HepG2 (cell line): ENCODE measurements around the gene MSI2. TPM values are rescaled to one million over a fixed set of nuclear protein-coding genes. Genes with fewer than 3 reads are reported as not detected.

Source experiments
- ATM ChIP-seq: fragments of 450-650 bp; IDR thresholded peaks from 2 replicates; pipeline ENCODE4 v1.7.1; 2017; ENCODE audit warnings: mild to moderate bottlenecking, borderline replicate concordance
- CEBPG ChIP-seq: IDR thresholded peaks from 2 replicates; pipeline ENCODE4 v1.6.1; 2016
- DPF2 ChIP-seq: sonication (generic); formaldehyde crosslinking; IDR thresholded peaks from 2 replicates; pipeline ENCODE4 v1.4.0; 2020; ENCODE audit warnings: mild to moderate bottlenecking, low read depth, missing genetic modification reagents, borderline replicate concordance
- EHMT2 ChIP-seq: fragments of 200-600 bp; sonication (generic); IDR thresholded peaks from 2 replicates; pipeline ENCODE4 v1.7.0; 2017; ENCODE audit warnings: antibody characterized with exemption, low read depth, low read length, borderline replicate concordance
- GATAD2A ChIP-seq: IDR thresholded peaks from 2 replicates; pipeline ENCODE4 v1.6.1; 2016
- GFI1 ChIP-seq: sonication (generic); formaldehyde crosslinking; IDR thresholded peaks from 2 replicates; pipeline ENCODE4 v1.5.0; 2020; ENCODE audit warnings: missing genetic modification reagents, mild to moderate bottlenecking, borderline replicate concordance
- HIVEP1 ChIP-seq: sonication (generic); formaldehyde crosslinking; IDR thresholded peaks from 2 replicates; pipeline ENCODE4 v1.4.0; 2020; ENCODE audit warnings: mild to moderate bottlenecking, missing genetic modification reagents
- KAT8 ChIP-seq: IDR thresholded peaks from 2 replicates; pipeline ENCODE4 v1.6.1; 2016; ENCODE audit warnings: missing genetic modification reagents, missing compliant biosample characterization
- KLF9 ChIP-seq: IDR thresholded peaks from 2 replicates; pipeline ENCODE4 v1.6.1; 2016; ENCODE audit warnings: low read depth
- NCOR1 ChIP-seq: fragments of 200-600 bp; sonication (generic); IDR thresholded peaks from 2 replicates; pipeline ENCODE4 v1.7.0; 2017; ENCODE audit warnings: antibody characterized with exemption, low read length, borderline replicate concordance
- SETDB1 ChIP-seq: sonication (generic); formaldehyde crosslinking; IDR thresholded peaks from 2 replicates; pipeline ENCODE4 v1.5.1; 2020; ENCODE audit warnings: missing genetic modification reagents, mild to moderate bottlenecking, borderline replicate concordance
- SMC3 ChIP-seq: IDR thresholded peaks from 2 replicates; pipeline ENCODE4 v1.6.1; 2011; ENCODE audit warnings: low read length, improper control_type of control experiment
- SOX13 ChIP-seq, 3 experiments: fragments of 450-650 bp in 1 of 3; sonication (generic) in 1 of 3; formaldehyde crosslinking in 1 of 3; IDR thresholded peaks in 2 of 3; conservative IDR thresholded peaks in 1 of 3; 2 replicates each; pipeline versions ENCODE4 v1.5.0 to v1.6.1; 2016 to 2020; ENCODE audit warnings: antibody characterized with exemption in 1 of 3, mild to moderate bottlenecking in 1 of 3, missing compliant biosample characterization in 1 of 3, missing genetic modification reagents in 1 of 3, moderate library complexity in 1 of 3
- SOX6 ChIP-seq, 2 experiments: fragments of 450-650 bp in 1 of 2; sonication (generic) in 1 of 2; formaldehyde crosslinking in 1 of 2; IDR thresholded peaks; 2 replicates each; pipeline versions ENCODE4 v1.4.0 to v1.6.1; 2017 to 2020; ENCODE audit warnings: antibody characterized with exemption in 1 of 2, mild to moderate bottlenecking in 1 of 2, missing genetic modification reagents in 1 of 2
- TAF15 ChIP-seq: fragments of 200-400 bp; formaldehyde crosslinking; IDR thresholded peaks from one replicate; pipeline ENCODE4 v1.6.1; 2018; ENCODE audit warnings: mild to moderate bottlenecking, low read depth, low read length; ENCODE audit not compliant: poor library complexity, severe bottlenecking
- TCF7 ChIP-seq: sonication (generic); IDR thresholded peaks from 2 replicates; pipeline ENCODE4 v1.6.1; 2016; ENCODE audit warnings: antibody characterized with exemption, low read depth
- TEAD3 ChIP-seq: optimal IDR thresholded peaks from 2 replicates; pipeline ENCODE3; 2016; ENCODE audit warnings: borderline replicate concordance
- TFAP4 ChIP-seq: sonication (generic); IDR thresholded peaks from 2 replicates; pipeline ENCODE4 v1.6.1; 2016; ENCODE audit warnings: low read depth, borderline replicate concordance
- ZC3H13 ChIP-seq: sonication (generic); formaldehyde crosslinking; IDR thresholded peaks from 2 replicates; pipeline ENCODE4 v1.8.1; 2023; ENCODE audit warnings: mild to moderate bottlenecking, missing genetic modification reagents, moderate library complexity
- ZNF121 ChIP-seq: sonication (generic); formaldehyde crosslinking; IDR thresholded peaks from 2 replicates; pipeline ENCODE4 v1.5.0; 2020; ENCODE audit warnings: mild to moderate bottlenecking, missing genetic modification reagents
- ZNF143 ChIP-seq: sonication (generic); formaldehyde crosslinking; IDR thresholded peaks from 2 replicates; pipeline ENCODE4 v1.4.0; 2020; ENCODE audit warnings: missing genetic modification reagents
- ZNF350 ChIP-seq: sonication (generic); formaldehyde crosslinking; IDR thresholded peaks from 2 replicates; pipeline ENCODE4 v1.4.0; 2020; ENCODE audit warnings: mild to moderate bottlenecking, low read depth, missing genetic modification reagents, borderline replicate concordance
- ZNF784 ChIP-seq: sonication (generic); formaldehyde crosslinking; IDR thresholded peaks from 2 replicates; pipeline ENCODE4 v1.5.1; 2020; ENCODE audit warnings: missing genetic modification reagents, mild to moderate bottlenecking, borderline replicate concordance
- ZNF790 ChIP-seq: sonication (generic); formaldehyde crosslinking; IDR thresholded peaks from 2 replicates; pipeline ENCODE4 v1.8.0; 2022; ENCODE audit warnings: missing genetic modification reagents, mild to moderate bottlenecking, borderline replicate concordance
- polyA plus RNA-seq, 8 experiments: library from polyadenylated mRNA; depleted of rRNA in 3 of 8; stranded (reverse) in 7 of 8; unstranded in 1 of 8; fragments of >200 nt; fragmentation: Illumina TruSeq in 4 of 8; extraction: Trizol in 4 of 8; gene quantifications; 2 replicates each; pipeline versions ENCODE4 v1.2.1 to v1.2.3, GENCODE V29; 2011 to 2016; ENCODE audit warnings: low read depth in 4 of 8, missing spikeins in 1 of 8, mixed read lengths in 1 of 8; ENCODE audit not compliant: insufficient read depth in 1 of 8
- total RNA-seq, 5 experiments: library from RNA; depleted of rRNA; stranded (reverse); fragments of >200 nt; fragmentation: Illumina TruSeq; extraction: Trizol; gene quantifications; 2 replicates each; pipeline ENCODE4 v1.2.3, GENCODE V29; 2016; ENCODE audit warnings: low read depth in 1 of 5
- TF ChIP-seq, protein P1 (sequence below): sonication (generic); formaldehyde crosslinking; IDR thresholded peaks from 2 replicates; pipeline ENCODE4 v1.8.1; 2023; ENCODE audit warnings: mild to moderate bottlenecking, missing genetic modification reagents, borderline replicate concordance
- TF ChIP-seq, protein P2 (sequence below): sonication (generic); formaldehyde crosslinking; IDR thresholded peaks from 2 replicates; pipeline ENCODE4 v1.5.0; 2020; ENCODE audit warnings: mild to moderate bottlenecking, low read depth, missing genetic modification reagents, borderline replicate concordance
- TF ChIP-seq, protein P3 (sequence below): sonication (generic); formaldehyde crosslinking; IDR thresholded peaks from 2 replicates; pipeline ENCODE4 v1.4.0; 2020; ENCODE audit warnings: missing genetic modification reagents

MSI2 gene
- total and polyA plus RNA-seq, 2 of the 13 experiments (the other 11 are each of a cell fraction or from before 2014, with no cell fraction given): 77.5 to 78.4 TPM

GRCh38 chr17:57537524-57538410 lies 281.4 kb downstream of the MSI2 start (continued):
- 0 out of 2 replicates have a peak, but pooled peaks have one; percentile 3 for TF ChIP-seq SMC3
- 0 out of 2 replicates have a peak, but pooled peaks have one; percentile 35 for TF ChIP-seq CEBPG (CRISPR knock-in tag)
- TF ChIP-seq HIVEP1: no peak
- no peak for TF ChIP-seq ZC3H13 (CRISPR knock-in tag)
- TF ChIP-seq TCF7: peak; percentile 42; the same call in 1 of the 2 replicates
- no peak for TF ChIP-seq KLF9 (CRISPR knock-in tag)
- TF ChIP-seq ZNF790 (CRISPR knock-in tag): no peak
- no peak for TF ChIP-seq DPF2
- TF ChIP-seq, protein P1, sequence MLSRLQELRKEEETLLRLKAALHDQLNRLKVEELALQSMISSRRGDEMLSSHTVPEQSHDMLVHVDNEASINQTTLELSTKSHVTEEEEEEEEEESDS (CRISPR knock-in tag): no peak
- peak; percentile 8; the same call in 1 of the 2 replicates for TF ChIP-seq TFAP4
- TF ChIP-seq NCOR1: peak; percentile 73; the same call in 1 of the 2 replicates
- TF ChIP-seq ZNF143 (CRISPR knock-in tag): no peak
- TF ChIP-seq SETDB1 (CRISPR knock-in tag): no peak
- TF ChIP-seq GFI1 (CRISPR knock-in tag): no peak
- no peak for TF ChIP-seq ATM
- TF ChIP-seq ZNF121: no peak
- no peak for TF ChIP-seq TAF15
- TF ChIP-seq KAT8 (CRISPR knock-in tag): 0 out of 2 replicates have a peak, but pooled peaks have one; percentile 21
- peak; percentile 64; the same call in 1 of the 2 replicates for TF ChIP-seq ZNF350
- TF ChIP-seq, protein P2, sequence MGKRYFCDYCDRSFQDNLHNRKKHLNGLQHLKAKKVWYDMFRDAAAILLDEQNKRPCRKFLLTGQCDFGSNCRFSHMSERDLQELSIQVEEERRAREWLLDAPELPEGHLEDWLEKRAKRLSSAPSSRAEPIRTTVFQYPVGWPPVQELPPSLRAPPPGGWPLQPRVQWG (CRISPR knock-in tag): no peak
- 0 out of 2 replicates have a peak, but pooled peaks have one; percentile 9 for TF ChIP-seq ZNF784 (CRISPR knock-in tag)
- TF ChIP-seq GATAD2A (CRISPR knock-in tag): peak; percentile 92
- TF ChIP-seq TEAD3: peak; percentile 8
- TF ChIP-seq, protein P3, sequence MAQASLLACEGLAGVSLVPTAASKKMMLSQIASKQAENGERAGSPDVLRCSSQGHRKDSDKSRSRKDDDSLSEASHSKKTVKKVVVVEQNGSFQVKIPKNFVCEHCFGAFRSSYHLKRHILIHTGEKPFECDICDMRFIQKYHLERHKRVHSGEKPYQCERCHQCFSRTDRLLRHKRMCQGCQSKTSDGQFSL (CRISPR knock-in tag): no peak
- TF ChIP-seq SOX13 (IDR thresholded peaks at IDR 0.05): no peak
- peak in 1 of 2 experiments; percentile 87; a peak in 2 of 4 replicates for TF ChIP-seq SOX13 (CRISPR knock-in tag; conservative IDR thresholded peaks at IDR 0.05 in 1 of 2, IDR thresholded peaks at IDR 0.05 in 1 of 2)
- no peak for TF ChIP-seq SOX6 (IDR thresholded peaks at IDR 0.05)
- peak; percentile 91 for TF ChIP-seq SOX6 (CRISPR knock-in tag; IDR thresholded peaks at IDR 0.05)
- no peak; the same call in 1 of the 2 replicates for TF ChIP-seq EHMT2
